Amniotic epithelial cell (primary cell): ENCODE data around the gene ANKRD62.

ENCODE experiments used
- DNase-seq: peaks from one replicate; pipeline ENCODE4 v3.0.0-alpha.2; 2010; ENCODE audit warnings: low read depth

ANKRD62 gene

DNA sequence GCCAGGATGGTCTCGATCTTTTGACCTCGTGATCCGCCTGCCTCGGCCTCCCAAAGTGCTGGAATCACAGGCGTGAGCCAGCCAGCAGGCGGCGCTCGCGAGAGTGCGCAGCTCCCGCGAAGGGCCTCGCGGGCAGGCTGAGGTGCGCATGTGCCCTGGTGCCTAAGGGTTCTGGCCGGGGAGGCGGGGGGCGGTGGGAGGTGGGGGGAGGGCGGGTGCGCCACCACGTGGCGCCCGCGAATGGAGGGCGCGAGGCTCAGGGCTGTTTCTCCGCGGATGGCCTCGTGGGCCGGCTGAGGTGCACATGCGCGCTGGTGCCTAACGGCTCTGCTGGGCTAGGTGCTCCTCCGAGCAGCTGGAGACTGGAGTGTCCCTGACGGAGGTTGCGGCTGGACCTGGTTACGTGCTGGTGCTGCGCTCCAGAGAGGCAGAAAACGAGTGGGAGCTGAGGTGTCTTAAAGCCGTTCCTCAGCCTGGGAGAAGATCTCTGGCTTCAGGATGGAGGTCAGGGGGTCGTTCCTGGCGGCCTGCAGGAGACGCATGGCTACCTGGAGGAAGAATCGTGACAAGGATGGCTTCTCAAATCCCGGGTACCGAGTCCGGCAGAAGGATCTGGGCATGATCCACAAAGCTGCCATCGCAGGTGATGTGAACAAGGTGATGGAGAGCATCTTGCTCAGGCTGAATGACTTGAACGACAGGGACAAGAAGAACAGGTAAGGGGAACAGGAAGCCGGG is at the start of gene ANKRD62:
Gene ANKRD62, plus strand, starts transcription at position 324 of the 738 bp plus-strand sequence. Its CDS starts 175 bp downstream, at position 499.
- no peak for DNase-seq

DNA sequence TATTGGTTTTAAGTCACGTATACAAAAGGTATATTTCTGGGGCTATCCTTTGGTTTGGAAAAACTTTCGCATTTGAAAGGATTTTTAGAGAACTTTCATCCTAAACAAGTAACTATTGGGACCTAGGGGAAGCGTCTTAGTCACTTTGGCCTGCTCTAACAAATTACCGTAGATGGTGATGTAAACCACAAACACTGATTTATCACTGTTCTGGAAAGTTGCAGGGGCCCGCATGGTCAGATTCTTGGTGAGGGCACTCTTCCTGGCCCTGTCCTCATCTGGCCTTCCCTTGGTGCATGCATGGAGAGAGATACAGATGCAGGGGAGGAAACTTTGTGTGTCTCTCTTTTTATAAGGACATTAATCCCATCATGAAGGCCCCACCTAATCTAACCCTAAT is 49.1 kb upstream of the ANKRD62 start:
- peak; percentile 65 for DNase-seq

DNA sequence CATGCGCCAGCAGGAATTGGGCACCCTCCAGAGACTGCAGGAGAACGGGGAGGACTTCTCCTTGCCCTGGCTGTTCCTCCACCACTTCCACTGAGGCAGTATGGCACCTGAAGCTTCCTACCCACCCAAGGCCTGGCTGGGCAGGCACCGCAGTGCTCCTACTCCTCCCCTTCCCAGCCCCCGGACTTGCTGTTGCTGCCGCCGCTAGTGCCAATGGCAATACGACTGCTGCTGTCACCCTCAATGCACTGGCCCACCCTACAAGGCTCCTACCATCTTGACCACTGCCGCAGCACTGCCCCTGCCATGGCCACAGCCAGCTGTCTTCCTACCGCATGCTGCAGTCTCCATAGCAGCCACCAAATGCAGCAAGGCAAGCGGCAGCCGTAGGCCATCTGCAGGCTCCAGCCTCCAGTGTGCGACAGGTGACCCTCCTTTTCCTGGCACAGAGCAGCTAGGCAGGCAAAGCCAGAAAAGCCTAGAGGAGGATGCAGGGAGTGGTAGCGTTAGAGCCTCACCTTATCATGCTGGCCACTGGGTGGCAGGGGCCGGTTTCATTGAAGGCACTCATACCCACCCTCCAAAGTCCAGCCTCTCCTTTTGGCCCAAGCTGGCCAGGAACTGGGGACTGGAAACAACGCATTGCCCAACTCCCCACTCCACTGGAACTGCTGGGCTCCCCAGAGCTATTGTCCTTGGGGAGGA is 47.4 kb upstream of the ANKRD62 start:
- no peak for DNase-seq

DNA sequence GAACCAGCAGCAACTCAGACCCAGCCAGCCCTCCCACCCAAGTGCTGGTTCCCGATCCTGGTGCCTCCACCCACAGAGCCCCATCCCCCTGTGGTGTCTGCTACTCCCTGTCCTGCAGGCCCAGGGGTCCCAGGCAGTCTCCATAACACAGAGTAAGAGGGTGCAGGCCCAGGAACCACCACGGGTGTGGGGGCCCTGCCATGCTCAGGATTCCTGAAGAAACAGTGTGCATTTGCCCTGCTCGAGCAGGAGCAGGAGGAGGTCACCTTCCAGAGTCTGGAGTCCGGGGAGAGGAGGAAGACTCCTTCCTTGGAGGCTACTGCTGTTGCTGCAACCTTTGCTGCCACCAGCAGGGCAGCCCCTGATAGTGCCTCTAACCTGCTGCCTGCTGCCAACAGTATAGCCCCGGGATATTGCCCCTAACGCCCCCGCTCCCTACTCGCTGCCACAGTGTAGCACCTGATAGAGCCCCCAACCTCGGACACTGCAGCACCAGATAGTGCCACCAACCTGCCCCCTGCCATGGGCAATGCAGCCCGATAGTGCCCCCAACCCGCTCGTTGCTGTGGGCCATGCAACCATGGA is 46.8 kb upstream of the ANKRD62 start:
- no peak for DNase-seq

DNA sequence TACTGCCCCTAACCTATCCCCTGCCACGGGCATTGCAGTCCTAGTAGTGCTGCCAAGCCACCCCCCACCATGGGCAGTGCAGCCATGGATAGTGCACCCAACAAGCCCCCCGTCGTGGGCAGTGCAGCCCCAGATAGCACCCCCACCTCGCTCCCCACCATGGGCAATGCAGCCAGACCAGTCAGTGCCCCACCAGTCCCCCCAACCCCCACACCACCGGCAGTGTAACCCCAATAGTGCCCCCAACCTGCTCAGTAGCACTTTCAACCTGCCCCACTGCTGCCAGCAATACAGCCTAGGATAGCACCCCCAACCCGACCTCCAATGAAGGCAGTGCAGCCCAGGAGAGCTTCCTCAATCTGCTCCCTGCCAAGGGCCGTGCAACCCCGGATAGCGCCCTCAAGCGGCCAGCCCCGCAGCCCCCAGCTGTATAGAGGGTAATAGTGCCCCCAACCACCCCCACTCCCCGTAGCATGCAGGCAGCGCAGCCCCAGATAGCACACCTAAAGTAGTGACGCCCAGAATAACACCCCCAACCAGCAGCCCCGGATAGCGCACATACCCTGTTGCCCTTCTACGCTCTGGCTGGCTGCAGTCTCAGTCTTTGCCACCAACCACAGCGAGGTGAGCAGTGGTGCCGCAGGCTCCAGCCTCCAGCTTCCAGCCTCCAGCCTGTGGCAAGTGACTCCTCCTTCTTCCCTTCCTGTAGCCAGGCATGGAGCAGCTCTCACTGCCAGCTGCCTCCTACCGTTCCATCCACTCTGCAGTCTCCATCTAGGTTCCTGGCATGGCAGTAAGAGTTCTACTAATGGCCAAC is 45.4 kb upstream of the ANKRD62 start:
- no peak for DNase-seq

DNA sequence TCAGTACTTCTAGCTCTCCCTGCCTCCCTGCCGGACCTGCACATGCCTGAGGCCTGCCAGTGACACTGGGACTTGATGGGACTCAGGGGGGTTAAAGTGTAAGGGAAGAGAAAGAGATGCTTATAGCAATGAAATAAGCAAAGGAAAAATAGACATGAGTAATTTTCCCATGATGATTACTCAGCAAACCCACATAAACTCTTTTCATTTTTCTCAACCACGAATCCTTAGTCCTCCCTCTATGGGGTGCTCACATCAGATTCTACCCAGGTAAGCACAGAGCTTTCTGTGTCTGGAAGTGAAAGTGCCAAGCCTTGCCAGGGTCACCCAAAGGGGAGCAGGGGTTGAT is 44.8 kb upstream of the ANKRD62 start:
- peak; percentile 67 for DNase-seq

DNA sequence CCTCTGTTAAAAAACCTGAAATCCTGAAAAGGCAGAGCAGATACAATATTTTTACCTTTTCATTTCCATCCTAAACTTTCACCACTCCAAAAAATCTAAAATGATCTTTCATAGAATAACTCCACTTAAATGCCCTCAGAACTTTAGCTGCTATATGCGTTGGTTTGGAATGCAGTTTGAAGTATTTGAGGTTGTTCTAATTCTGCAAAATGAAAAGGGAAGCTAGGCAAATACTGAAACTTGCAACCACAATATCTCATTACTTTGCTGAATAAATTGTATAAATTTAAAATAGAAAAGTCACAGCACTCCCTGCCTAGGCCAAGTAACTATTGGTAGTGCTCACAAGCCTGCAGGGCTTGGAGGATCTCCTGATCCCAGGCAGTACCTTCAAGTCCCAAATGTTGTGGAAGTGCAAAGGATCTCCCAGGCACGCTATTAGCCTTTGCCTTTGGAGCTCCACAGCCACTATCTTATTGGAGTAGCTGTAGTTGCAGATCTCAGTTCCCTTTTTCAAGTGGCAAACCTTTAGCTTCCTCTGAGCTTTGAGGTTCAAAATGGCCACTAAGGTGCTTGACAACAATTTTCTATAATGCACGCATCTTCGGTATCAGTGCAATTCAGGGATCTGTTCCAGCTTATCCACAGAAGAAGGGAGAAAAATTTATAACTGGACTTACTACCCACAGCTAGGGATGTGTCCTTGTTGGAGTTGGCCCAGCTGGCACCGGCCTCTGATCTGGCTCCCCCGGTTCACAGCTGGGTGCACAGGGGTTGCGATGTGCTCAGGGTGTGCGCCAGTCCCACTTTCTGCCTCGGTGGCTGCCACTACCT is 43.4 kb upstream of the ANKRD62 start:
- no peak for DNase-seq

- DNase-seq: no peak
These were observed 40.8 kb upstream of the ANKRD62 start for GRCh38 chr18:12052866-12053265.

- DNase-seq: no peak
These were observed 40.4 kb upstream of the ANKRD62 start for GRCh38 chr18:12053289-12053688.

DNA sequence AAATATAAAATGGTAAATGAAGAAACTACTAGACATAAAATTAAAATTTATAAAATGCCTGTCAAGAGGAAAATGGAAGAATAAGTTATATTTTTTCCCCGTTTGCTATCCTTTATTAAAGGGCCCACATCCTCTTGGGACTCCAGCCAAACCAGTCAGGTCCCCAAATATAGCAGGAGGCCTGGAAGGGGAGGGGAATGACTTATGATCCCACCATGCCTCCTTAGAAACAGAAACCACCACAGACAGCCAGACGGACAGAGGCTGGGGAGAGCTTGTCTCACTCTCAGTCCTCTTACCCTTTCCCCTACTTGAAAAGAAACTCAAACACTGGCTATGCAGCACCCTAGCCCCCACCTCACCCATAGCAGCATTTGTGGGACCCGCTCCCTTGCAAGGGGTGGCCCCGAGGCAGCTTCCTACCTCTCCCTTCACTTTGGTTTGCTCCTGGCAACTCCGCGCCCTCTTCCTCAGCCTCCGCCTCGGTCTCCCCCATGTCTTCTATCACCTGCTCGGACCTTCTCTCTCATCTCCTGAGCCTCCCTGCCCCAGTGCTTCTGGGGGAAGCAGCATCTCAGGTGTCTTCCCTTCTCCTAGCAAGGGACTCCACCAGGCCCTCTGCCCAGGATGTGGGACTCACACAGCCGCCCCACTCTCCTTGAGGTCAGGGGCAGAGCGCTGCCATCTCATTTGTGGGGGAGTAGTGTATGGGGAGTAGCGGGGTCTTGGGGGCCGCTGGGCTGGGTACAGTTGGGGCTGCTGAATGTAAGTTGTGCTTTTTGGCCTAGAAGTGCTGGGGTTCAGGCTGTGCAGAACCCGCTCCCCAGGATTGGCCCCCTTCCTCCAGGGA is 37.4 kb upstream of the ANKRD62 start:
- no peak for DNase-seq

DNA sequence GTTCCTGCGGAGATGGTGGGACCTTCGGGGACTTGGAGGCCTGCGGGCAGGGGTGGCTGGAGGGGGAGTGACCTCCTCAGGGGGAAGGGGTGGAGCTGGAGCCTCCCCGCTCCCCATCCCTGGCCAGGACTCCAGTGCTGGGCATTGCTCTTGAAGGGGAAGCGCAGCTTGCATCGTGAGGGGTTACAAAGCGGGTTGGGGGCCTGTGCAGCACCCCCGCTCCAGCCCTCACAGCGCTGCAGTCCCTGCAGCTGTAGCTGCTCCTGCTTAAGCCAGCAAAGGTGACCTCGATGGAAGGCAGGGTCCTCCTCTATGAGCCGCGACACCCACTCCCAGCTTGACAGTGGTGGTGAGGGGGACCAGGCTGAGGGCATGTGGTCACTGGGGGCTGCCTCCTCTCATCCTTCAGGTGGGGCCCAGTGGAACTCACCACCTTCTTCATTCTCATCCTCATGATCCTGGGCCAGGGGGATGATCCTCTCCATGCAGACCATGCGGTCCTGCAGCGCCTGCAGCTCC is 36.7 kb upstream of the ANKRD62 start:
- DNase-seq: no peak

DNA sequence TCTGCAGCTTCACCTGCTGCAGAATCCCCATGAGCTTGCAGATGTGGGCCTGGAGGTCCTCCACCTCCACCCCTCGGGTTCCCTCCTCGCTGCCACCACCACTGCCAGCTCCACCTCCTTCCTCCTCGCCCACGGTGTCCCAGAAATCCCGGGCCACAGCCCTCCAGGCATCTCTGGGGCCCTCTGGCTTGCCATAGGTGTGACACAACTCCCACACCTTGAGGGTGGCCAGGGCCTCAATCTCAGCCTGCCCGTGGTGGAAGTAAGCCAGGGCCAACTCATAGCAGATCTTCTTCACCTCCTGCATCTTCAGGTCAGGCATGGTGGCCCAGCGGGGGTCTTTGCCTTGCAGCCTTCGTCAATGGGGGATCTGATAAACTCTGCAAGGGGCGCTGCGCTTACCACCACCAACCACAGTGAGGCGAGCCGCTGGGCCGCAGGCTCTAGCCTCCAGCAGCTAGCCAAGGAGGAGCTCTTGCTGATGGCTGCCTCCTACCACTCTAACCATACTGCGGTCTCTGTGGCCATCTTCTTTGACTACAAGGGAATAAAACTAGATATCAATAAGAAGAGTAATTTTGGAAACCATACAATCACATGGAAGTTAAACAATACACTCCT is 36.1 kb upstream of the ANKRD62 start:
- DNase-seq: no peak

DNA sequence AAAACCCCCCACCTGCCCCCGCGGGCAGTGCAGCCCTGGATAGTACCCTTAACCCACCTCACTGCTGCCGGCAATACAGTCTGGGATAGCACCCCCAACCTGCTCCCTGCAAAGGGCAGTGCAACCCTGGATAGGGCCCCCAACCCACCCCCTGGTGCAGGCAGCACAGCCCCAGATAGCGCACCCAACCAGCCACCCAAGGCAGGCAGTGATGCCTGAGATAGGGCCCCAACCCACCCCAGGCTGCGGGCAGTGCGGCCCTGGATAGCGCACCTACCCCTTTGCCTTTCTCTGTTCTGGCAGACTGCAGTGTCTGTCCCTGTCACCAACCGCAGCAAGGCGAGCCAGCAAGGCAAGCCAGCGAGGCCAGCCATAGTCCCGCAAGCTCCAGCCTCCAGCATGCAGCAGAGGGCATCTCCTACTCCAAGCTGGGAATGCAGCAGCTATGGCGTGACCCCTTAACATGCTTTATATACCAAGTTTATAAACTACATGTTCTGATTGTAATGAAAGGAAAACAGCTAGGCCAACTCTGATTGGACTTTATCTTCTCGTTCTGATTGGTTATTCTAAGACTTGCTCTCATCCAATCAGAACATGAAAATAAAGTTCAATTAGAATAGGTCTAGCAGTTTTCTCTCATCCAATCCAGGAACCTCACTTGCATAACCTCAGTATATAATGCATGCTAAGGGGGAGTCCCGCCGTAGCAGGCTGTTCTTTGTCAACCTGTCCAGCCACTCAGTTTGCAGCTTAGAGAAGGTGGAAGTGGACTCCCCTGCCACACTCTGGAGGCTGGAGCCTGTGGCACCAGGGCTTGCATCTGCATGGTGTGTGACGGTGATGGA is 34.1 kb upstream of the ANKRD62 start:
- DNase-seq: no peak

DNA sequence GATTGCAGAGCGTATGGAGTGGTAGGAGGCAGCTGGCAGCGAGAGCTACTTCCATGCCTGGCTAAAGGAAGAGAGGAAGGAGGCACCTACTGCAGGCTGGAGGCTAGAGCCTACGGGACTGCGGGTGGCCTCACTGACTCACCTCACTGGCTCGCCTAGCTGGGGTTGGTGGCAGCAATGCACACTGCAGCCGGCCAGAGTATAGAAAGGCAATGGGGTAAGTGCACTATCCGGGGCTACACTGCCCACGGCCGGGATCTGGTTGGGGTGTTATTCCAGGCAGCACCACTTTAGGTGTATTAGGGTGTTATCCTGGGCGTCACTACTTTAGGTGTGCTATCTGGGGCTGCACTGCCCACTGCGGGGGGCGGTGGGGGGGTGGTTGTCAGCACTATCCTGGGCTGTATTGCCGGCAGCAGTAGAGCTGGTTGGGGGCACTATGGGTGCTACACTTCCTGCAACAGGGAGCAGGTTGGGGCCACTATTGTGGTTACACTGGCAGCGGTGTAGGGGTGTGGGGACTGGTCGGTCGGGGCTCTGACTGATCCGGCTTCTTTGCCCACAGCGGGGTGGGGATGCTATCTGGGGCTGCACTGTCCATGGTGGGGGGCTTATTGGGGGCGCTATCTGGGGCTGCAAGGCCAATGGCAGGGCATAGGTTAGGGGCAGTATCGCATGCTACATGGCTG is 33.3 kb upstream of the ANKRD62 start:
- DNase-seq: no peak

DNA sequence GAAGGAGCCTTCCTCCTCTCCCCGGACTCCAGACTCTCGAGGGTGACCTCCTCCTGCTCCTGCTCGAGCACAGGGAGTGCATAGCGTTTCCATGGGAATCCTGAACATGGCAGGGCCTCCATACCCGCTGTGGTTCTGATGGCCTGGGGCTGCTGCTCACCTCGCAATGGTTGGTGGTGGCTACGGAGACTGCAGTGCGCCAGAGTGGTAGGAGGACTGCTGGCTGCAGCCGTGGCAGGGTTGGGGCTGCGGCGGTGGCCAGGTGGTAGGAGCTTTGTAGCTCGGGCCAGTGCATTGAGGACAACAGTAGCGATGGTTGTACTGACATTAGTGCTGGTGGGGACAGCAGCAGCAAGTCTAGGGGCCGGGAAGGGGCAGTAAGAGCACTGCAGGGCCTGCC is 32.0 kb upstream of the ANKRD62 start:
- no peak for DNase-seq

DNA sequence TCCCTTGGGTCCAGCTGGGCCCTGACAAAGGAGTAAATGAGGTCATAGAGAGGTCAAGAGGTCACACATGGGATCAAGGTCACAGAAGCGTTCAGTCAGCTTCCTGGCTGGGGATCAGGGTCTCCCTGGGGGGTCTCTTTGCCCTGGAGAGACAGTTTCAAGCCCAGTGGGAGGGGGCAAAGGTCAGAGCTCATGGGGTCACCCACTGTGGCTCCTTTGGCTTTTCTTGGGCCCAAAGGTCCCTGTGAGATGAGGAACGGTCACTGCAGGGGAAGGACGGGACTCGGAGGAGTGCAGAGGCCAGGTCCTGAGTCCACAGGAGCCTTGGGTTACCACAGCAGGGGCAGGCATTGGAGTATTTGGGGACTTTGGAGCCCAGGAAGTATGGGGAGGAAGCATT is 30.7 kb upstream of the ANKRD62 start:
- DNase-seq: no peak

GRCh38 chr18:12064086-12064763 is 29.4 kb upstream of the ANKRD62 start:
- no peak for DNase-seq

DNA sequence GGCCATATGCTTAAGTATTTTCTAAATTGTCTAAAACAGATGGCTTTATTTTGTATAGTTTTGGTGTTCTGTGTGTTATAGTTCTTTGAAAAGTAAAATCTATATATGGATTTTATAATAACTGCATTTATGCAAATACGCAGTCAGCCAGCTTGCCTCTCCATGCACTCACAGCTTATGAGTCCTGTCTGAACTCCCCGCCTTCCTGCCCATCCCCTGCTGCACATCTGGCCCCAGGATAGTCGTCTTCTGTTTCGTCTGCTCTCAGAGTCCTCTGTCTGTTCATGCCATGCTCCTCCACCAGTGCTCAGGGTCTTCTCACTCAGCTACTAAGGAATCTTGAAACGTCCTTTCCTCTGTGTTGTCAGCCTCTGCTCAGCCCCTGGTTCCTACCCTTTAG is 28.2 kb upstream of the ANKRD62 start:
- DNase-seq: no peak
